EH (cell line): Measurements from ENCODE around the gene IRAK4.

Source experiments
- DNase-seq: peaks from one replicate; pipeline ENCODE4 v3.0.0-alpha.2; 2015; ENCODE audit warnings: low read depth

Gene IRAK4

GRCh38 chr12:43766291-43766690, 7.5 kb downstream of the IRAK4 start:
- DNase-seq, result peak; percentile 42

GRCh38 chr12:43776498-43776897, 17.7 kb downstream of the IRAK4 start:
- DNase-seq, result peak; percentile 46

- DNase-seq, result no peak
Measured at GRCh38 chr12:43786899-43787693, 28.3 kb downstream of the IRAK4 start.

- DNase-seq, result peak; percentile 22
Measured at GRCh38 chr12:43789941-43790340, 31.2 kb downstream of the IRAK4 start.

- no peak for DNase-seq
Measured at GRCh38 chr12:43795716-43796280, 37.0 kb downstream of the IRAK4 start.

GRCh38 chr12:43797561-43798217, 38.9 kb downstream of the IRAK4 start:
- DNase-seq, result no peak

GRCh38 chr12:43805149-43805859, 46.6 kb downstream of the IRAK4 start:
- DNase-seq, result no peak

GRCh38 chr12:43805860-43806736, 47.3 kb downstream of the IRAK4 start, which contains the start of gene TWF1:
TSS of gene TWF1 (minus strand) at chr12:43806317. CDS start at chr12:43806245, 72 bp downstream.
- DNase-seq, result peak; percentile 84

- DNase-seq, result no peak
Measured at GRCh38 chr12:43806737-43807072, 48.0 kb downstream of the IRAK4 start.

GRCh38 chr12:43807386-43807785, 48.6 kb downstream of the IRAK4 start:
- no peak for DNase-seq

- no peak for DNase-seq
Measured at GRCh38 chr12:43812057-43812456, 53.3 kb downstream of the IRAK4 start.

GRCh38 chr12:43812926-43813325, 54.2 kb downstream of the IRAK4 start:
- peak; percentile 25 for DNase-seq

- no peak for DNase-seq
Measured at GRCh38 chr12:43815416-43815815, 56.7 kb downstream of the IRAK4 start.

GRCh38 chr12:43816168-43816567, 57.4 kb downstream of the IRAK4 start:
- no peak for DNase-seq

GRCh38 chr12:43824207-43824775, 65.5 kb downstream of the IRAK4 start:
- DNase-seq, result no peak

- peak; percentile 41 for DNase-seq
Measured at GRCh38 chr12:43826681-43827080, 67.9 kb downstream of the IRAK4 start.

GRCh38 chr12:43827093-43827492, 68.3 kb downstream of the IRAK4 start:
- no peak for DNase-seq

- no peak for DNase-seq
Measured at GRCh38 chr12:43832463-43833168, 73.9 kb downstream of the IRAK4 start.

- no peak for DNase-seq
Measured at GRCh38 chr12:43835264-43835655, 76.5 kb downstream of the IRAK4 start.

GRCh38 chr12:43835656-43836474, 77.1 kb downstream of the IRAK4 start, which contains the start of gene TMEM117:
TSS of gene TMEM117 (plus strand) at chr12:43836081.
- DNase-seq, result peak; percentile 74
